BE2C (cell line): ENCODE results near the gene FRG2.
A peak's percentile ranks its signal among the peaks of the same experiment; 100 is the strongest.
"Not testable (repeated sequence)": the region's sequence is repeated elsewhere in the genome, so short reads cannot be mapped to it uniquely, and the experiment has no call there.

Source experiments
- DNase-seq: peaks from one replicate; pipeline ENCODE4 v3.0.0-alpha.2; 2020
- H3K27me3 ChIP-seq: fragments of 250-450 bp; sonication (Bioruptor Pico); 2 replicates; pipeline ENCODE4 v1.5.1; 2020; ENCODE audit warnings: mild to moderate bottlenecking
- H3K36me3 ChIP-seq: fragments of 250-450 bp; sonication (Bioruptor Pico); 2 replicates; pipeline ENCODE4 v1.5.1; 2020; ENCODE audit warnings: mild to moderate bottlenecking
- H3K4me1 ChIP-seq: fragments of 250-450 bp; sonication (Bioruptor Pico); 2 replicates; pipeline ENCODE4 v1.5.1; 2020
- H3K4me3 ChIP-seq: 2 replicates; pipeline ENCODE4 v1.5.1; 2011; ENCODE audit warnings: low read depth, low read length
- H3K9me3 ChIP-seq: fragments of 250-450 bp; sonication (Bioruptor Pico); 2 replicates; pipeline ENCODE4 v1.5.1; 2020
- TF ChIP-seq, protein P1 (sequence below): IDR thresholded peaks from 2 replicates; pipeline ENCODE4 v1.5.1; 2012; ENCODE audit warnings: mild to moderate bottlenecking, low read depth, low read length

The FRG2 gene

DNA sequence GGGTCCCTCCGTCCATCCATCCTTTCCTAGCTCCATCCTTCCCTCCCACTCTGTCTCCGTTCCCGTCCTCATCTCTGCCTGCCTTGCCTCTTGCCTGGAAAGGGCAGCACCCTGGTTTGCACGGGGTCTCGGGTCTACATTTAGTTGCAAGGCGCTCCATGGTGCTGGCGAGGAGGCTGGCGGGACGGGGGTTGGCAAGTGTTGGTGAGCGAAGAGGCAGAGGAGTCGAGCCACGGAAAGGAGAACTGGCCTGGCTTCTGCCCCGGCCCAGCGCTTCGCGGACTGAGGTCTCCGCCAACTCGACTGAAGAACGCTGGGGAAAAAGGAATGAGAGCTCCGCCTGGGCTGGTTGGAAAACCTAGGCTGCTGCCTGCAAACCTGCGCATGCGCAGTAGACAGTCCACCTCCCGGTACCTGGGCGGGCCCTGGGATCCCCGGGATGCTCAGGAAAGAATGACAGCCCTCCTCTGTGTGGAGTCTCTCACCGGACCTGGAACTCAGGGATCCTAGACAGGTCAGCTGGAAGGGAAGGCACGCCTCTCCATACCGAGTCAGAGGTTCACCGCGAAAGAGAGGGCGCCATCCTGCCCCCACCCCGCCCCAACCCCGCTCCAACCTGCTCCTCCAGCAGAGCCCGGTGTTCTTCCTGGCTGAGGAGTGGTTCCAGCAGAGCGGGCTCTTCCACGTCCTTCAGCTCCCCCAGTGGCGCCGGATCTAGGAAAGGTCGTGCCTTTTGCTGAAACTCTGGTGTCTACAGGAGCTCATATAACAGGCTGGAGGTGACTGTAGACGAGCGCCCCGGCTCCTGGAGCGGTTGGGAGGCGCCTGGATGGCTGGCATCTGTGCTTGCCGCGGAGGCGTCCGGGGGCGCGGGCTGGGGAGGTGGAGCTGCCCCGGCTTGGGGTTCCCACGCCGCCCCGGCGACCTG lies 6.0 kb downstream of the FRG2 start:
- Histone ChIP-seq H3K4me1 (no peaks in the 10 kb centered on the region), H3K9me3 (no peaks in the 10 kb centered on the region), H3K4me3 (peak overlapping the region; percentile 42), H3K36me3 (no peaks in the 10 kb centered on the region), H3K27me3 (peaks cover 63% of the 10 kb centered on the region)
- peak; percentile 68 for DNase-seq
- TF ChIP-seq, protein P1, sequence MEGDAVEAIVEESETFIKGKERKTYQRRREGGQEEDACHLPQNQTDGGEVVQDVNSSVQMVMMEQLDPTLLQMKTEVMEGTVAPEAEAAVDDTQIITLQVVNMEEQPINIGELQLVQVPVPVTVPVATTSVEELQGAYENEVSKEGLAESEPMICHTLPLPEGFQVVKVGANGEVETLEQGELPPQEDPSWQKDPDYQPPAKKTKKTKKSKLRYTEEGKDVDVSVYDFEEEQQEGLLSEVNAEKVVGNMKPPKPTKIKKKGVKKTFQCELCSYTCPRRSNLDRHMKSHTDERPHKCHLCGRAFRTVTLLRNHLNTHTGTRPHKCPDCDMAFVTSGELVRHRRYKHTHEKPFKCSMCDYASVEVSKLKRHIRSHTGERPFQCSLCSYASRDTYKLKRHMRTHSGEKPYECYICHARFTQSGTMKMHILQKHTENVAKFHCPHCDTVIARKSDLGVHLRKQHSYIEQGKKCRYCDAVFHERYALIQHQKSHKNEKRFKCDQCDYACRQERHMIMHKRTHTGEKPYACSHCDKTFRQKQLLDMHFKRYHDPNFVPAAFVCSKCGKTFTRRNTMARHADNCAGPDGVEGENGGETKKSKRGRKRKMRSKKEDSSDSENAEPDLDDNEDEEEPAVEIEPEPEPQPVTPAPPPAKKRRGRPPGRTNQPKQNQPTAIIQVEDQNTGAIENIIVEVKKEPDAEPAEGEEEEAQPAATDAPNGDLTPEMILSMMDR, result no peak

- H3K4me3 ChIP-seq, DNase-seq, H3K9me3 ChIP-seq, H3K4me1 ChIP-seq, H3K36me3 ChIP-seq: not testable (repeated sequence)
- peaks cover 74% of the 10 kb centered on the region for H3K27me3 ChIP-seq
Observed at GRCh38 chr4:190019859-190020463, 7.1 kb downstream of the FRG2 start.

DNA sequence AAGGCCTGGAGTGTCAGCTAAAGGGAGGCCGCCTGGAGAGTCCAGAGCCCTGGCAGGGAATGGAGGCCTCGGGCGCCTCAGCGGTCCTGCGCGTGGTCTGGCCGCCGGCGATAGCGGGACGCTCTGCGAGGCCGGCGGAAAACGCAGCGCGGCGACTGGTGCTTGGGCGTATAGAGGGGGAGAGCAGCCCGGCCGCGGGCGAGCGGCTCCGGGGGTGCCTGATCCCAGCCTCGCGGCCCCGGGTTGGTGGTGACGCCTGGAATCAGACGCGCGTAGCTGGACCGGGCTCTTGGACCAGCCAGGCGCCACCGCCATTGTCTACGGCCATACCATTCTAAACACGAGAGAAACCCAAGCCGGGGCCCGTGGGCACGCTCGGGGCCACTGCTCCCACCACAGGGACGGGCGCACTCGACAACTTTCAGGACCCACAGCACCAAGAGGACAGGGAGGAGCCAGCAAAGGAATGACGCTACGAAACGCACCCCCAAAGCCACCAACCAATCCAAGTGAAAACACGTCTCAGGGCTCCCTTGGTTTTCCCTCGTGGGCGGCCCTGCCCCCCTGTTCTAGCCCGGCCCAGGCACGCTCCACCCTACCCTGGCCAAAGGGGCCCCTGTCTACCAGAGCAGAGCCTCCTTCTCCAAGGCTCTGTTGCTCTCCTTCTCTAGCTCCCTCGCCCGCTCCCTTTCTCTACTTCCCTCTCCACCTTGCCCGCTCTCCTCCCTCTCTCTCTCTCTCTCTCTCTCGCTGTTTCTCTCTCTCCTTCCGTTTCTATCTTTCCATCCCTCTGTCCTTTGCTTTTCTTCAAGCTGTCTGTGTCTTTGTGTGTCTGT lies 7.8 kb downstream of the FRG2 start:
- TF ChIP-seq, protein P1, result no peak
- H3K4me1 ChIP-seq, result no peaks in the 10 kb centered on the region
- no peaks in the 10 kb centered on the region for H3K36me3 ChIP-seq
- H3K4me3 ChIP-seq, result no peak overlapping the region
- H3K9me3 ChIP-seq, result no peaks in the 10 kb centered on the region
- DNase-seq, result no peak
- peaks cover 80% of the 10 kb centered on the region for H3K27me3 ChIP-seq

DNA sequence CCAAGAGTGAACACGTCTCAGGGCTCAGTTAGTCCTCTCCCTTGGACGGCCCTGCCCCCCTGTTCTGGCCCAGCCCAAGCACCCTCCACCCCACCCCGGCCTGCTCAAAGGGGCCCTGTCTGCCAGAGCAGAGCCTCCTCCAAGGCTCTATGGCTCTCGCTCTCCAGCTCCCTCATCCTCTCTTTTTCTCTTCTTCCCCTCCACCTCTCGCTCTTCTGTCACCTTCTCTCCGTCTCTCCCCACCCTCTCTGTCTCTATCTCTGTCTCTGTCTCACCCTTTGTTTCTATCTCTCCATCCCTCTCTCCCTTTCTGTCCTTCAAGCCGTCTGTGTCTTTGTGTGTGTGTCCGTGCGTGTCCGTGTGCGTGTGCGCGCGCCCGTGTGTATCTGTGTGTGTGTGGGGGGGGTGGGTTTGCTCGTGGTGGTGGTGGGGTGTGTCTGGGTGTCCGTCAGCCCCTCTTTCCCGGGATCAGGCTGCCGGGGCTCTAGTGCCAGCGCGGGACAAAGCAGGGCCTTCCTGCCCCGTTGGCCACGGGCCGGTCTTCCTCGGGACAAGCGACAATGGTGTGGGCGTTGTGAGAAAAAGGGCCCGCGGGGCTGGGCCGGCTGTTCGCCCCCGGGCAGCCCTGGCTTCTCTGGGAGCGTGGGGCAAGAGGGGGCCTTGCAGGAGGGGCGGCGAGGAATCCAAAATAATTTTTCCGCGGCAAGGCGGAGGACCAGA lies 8.7 kb downstream of the FRG2 start:
- Histone ChIP-seq H3K27me3 (peaks cover 80% of the 10 kb centered on the region), H3K4me1 (no peaks in the 10 kb centered on the region), H3K9me3 (no peaks in the 10 kb centered on the region), H3K4me3 (no peak overlapping the region), H3K36me3 (no peaks in the 10 kb centered on the region)
- DNase-seq, result no peak
- TF ChIP-seq, protein P1, result no peak

DNA sequence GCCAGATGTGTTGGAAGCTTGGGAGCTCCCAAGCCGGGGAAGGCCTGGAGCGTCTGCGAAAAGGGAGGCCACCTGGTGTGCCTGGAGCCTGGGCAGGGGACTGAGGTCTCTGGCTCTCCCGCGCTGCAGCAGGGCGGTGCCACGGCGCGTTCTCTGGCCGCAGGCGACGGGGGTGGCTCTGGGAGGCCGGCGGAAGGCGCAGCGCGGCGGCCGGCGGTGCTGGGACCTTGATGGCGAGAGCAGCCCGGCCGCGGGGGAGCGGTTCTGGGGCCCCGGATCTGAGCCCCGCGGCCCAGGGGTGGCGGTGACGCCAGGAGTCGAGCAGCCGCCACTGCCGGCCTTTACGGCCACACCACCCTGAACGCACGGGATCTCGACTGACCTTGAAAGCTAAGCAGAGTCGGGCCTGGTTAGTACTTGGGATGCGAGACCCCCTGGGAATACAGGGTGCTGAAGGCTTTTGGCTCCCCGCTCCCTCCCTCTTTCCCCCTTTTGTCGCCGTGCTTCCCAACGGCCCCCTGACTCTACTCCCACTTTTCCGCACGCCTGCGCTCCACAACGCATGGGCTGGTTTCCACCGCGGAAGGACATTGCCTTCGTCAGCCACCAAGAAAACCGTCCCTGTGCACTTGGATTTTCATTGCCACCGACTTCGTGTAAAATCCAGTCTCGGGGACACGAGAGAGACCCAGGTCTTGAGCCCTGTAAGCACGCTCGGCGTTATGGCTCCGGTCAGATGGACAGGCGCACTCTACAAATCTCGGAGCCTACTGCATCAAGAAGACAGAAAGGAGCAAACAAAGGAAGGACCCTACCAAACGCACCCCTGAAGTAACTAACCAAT lies 9.5 kb downstream of the FRG2 start:
- Histone ChIP-seq H3K4me3 (no peak overlapping the region), H3K36me3 (no peaks in the 10 kb centered on the region), H3K9me3 (no peaks in the 10 kb centered on the region), H3K4me1 (no peaks in the 10 kb centered on the region), H3K27me3 (peaks cover 75% of the 10 kb centered on the region)
- TF ChIP-seq, protein P1, result no peak
- DNase-seq, result peak; percentile 31
